Left cardiac atrium (tissue), 4 donors: ENCODE results near the gene SLC8A3. TPM values are rescaled to one million over a fixed set of nuclear protein-coding genes. Genes with fewer than 3 reads are reported as not detected.
A peak's percentile ranks its signal among the peaks of the same experiment; 100 is the strongest.

Experiments
- ATAC-seq, 2 donors: fragments of 200-7000 bp; cut with Tn5 transposase; one replicate each; pipeline ENCODE4 v1.9.1; 2020; ENCODE audit warnings: mild to moderate bottlenecking in 2 of 2, moderate library complexity in 2 of 2
- DNase-seq: peaks from one replicate; pipeline ENCODE4 v3.0.0-alpha.2; 2020
- intact Hi-C, 2 donors: fragments of 100-400 bp; cut with DNase I; formaldehyde crosslinking; loops; one replicate each; pipeline versions ENCODE4 v1.14.1 to v1.15.1; 2022 to 2023
- total RNA-seq, 2 donors: library from RNA; stranded (reverse); fragmentation: NEBNext Ultra II Directional; extraction: Animal tissue kit (Norgen Biotek cat#: 25700); gene quantifications; one replicate each; pipeline ENCODE4 v1.2.1, GENCODE V29; 2021
- donor health status: DM: no; HTN: yes; CAD: no.
- donor health status: DM: no; HTN: yes; CAD: no; lungs with severe emphysema.
- donor health status: DM: yes; HTN: yes; CAD: no.
- donor health status: Dilated cardiomyopathy.

The SLC8A3 gene
- total RNA-seq, 2 donors from 2014 or later, result 0.62 to 5.9 TPM

GRCh38 chr14:70043001-70043400, 145.8 kb downstream of the SLC8A3 start:
- intact Hi-C loops, result loop anchor here in 1 of 2 donors (10.0 kb wide), 1 partner anchor 272 kb away; no protein-coding TSS in a partner anchor
- no peak for DNase-seq
- ATAC-seq, result no peak

DNA sequence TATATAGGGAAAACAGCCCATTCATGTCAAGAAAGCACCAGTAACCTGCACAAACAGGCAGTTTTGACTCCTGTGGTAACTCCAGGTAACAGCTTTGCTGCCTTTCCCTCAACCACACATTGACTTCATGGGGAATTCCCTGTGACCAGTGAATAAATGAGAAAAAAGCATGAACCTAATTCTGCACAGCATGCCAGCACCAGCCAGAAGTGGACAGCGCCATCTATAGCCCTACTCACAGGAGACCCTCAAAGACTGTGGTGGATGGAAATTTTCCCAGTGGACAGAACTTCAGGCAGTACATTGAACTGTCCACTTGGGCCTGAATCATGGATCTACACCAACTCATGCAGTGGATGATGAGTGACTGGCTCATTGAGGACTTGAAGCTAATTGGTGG, 152.1 kb downstream of the SLC8A3 start:
- intact Hi-C loops, result no loop called here
- ATAC-seq, result no peak
- DNase-seq, result no peak

DNA sequence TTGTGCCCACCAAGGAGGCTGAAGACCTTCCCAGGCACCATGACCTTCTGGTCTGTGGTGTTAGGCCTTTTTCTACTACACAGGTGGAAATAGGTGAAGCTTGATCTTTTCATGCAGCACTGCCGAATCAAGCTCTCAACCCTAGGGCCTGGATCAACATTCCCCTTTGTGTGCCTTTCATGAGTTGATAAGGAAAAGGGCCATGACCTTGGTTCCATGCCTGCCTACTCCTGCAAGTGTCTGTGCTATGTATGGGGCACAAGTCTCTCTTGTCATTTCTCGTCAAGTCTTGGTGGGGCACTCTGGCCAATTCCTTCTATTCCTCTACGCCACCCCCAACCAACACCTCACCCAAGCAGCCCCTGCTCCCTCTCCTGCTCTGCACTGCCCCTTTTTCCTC, 154.5 kb downstream of the SLC8A3 start:
- DNase-seq, result no peak
- ATAC-seq, result no peak
- intact Hi-C loops, result no loop called here

DNA sequence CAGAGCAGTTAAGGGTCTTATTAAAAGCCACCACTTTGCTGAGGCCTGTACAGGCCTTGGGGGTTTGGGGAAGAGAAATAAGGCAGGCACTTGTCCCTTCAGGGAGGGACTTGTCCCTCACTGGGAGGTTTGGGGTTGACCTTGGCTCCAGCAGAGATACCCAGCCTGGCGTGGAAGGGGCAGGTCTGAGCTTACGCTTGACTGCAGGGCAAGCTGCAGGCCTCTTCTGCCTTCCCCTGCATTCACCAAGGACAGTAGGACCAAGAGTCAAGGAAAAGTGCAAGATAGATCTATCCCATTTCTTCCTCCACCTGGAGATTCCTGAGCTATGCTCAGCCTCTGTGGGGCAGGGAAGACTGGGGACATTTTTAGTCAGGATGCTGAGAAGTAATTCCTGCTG, 155.2 kb downstream of the SLC8A3 start:
- ATAC-seq (no peak), DNase-seq (no peak)
- intact Hi-C loops, result no loop called here

DNA sequence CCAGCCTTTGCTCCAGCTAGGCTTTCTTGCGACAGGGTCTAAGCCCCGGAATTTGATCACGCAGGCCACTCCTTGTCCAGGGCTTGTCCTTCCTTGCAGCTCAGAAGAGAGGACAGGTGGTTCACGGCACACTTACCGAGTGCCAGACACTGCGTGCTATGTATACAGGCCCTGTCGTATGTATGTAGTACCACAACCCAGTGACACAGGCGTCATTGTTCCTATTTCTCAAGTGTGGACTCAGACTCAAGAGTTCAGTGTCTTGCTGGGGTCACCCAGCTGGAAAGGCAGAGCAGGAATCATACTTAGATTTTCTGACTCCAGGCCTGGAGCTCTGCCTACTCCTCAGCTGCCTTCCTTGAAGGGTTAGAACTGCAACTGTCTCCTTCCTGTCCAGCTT, 155.6 kb downstream of the SLC8A3 start:
- ATAC-seq, result no peak
- intact Hi-C loops, result no loop called here

DNA sequence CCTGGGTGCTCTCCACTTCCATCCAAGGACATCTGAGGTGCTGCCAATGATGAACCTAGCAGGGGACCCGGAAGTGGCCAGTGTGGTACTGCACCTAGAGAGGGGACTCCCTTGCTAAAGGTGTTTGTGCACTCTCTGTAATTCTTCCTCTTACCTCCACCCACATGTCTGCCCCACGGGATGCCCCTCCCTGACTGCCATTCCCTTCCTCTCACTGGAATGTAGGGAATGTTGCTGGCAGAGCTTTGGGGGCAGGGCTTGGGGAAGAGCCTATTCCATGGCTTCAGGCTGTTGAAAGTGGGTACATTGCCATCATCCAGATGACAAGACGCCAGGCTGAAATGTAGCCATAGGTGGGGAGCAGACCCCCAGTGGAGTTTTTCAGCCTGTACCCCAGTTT, 156.3 kb downstream of the SLC8A3 start:
- intact Hi-C loops, result no loop called here
- no peak for DNase-seq
- no peak for ATAC-seq

More for the DNA sequence above, 155.6 kb downstream of the SLC8A3 start:
- DNase-seq, result no peak

GRCh38 chr14:70032016-70032415, 156.7 kb downstream of the SLC8A3 start:
- DNase-seq, result no peak
- ATAC-seq, result no peak
- intact Hi-C loops, result no loop called here

DNA sequence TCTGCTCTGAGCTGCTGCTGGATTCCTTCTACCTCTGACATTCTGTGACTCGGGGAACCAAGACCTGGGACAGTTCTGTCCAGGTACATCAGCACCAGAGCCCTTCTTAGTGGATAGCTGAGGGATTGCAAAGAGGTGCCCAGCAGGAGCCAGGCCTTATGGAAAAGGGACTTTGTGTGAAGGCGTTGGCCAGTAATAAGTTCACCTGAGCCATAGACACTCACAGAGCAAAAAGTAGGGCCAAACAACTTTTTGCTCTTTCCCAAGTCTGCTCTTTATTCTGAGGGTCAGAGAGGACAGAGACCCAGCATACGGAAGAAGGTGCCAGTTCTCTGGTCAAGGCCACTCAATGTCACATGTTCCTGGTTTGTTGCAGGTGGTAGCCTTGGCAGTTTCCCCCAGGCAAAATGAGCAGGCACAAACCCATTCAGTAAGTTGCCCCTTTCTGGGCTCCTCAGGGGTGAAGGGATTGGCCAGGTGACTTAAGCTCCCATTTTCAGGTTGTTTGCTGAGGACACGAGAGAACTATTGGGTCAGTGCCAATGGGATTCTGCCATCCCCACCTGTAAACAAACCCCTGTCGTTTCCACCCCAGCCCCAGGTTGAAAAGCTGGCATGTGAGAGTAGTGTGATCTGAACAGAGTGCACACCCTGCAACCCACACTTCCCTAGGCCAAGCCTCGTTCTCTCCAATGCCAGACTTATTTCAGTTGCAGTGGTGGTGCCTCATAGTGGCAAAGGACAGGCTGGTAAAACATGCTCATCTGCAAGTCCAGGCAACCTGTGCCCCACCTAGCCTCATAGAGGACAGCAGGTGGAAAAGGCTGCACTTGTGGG, 159.2 kb downstream of the SLC8A3 start:
- no peak for DNase-seq
- intact Hi-C loops, result loop anchor here (2.0 to 5.0 kb wide), 2 partner anchors 152 to 211 kb away; partner anchors contain the start of gene SMOC1 (in 1 of the 2)

GRCh38 chr14:70027785-70028428, 160.8 kb downstream of the SLC8A3 start:
- peak; percentile 71 for DNase-seq
- intact Hi-C loops, result loop anchor here (1.0 to 5.0 kb wide), 3 partner anchors 151 to 210 kb away; partner anchors contain the start of gene SMOC1 (in 1 of the 2)
- ATAC-seq, result peak; percentile 80 to 83

More for the DNA sequence above, 159.2 kb downstream of the SLC8A3 start:
- no peak for ATAC-seq

- no peak for DNase-seq
- intact Hi-C loops, result no loop called here
- no peak for ATAC-seq
Observed at GRCh38 chr14:70023871-70024270, 164.9 kb downstream of the SLC8A3 start.

DNA sequence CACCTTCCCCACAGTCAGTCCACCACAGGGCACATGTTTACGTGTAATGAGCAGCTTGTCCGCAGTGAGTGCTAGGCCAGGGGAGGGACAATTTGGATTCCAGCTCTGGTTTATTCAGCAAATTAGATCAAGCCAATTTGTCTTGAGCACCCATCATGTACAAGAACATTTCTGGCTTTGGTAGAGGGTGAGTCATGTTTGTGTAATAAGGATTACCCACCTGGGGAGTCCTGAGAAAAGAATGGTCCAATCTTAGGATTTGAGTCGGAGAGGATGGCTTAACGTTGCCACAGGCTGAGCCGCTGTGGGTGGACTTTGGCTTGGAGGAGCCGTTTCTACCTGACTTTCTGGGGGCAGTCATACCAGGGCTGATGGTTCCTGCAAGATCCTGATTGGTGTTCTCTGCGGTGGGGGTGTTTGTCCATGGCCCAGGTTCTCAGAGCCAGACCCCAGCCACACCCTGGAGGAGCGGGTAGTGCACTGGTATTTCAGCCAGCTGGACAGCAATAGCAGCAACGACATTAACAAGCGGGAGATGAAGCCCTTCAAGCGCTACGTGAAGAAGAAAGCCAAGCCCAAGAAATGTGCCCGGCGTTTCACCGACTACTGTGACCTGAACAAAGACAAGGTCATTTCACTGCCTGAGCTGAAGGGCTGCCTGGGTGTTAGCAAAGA, 165.8 kb downstream of the SLC8A3 start:
- intact Hi-C loops, result no loop called here
- DNase-seq (no peak), ATAC-seq (no peak)

DNA sequence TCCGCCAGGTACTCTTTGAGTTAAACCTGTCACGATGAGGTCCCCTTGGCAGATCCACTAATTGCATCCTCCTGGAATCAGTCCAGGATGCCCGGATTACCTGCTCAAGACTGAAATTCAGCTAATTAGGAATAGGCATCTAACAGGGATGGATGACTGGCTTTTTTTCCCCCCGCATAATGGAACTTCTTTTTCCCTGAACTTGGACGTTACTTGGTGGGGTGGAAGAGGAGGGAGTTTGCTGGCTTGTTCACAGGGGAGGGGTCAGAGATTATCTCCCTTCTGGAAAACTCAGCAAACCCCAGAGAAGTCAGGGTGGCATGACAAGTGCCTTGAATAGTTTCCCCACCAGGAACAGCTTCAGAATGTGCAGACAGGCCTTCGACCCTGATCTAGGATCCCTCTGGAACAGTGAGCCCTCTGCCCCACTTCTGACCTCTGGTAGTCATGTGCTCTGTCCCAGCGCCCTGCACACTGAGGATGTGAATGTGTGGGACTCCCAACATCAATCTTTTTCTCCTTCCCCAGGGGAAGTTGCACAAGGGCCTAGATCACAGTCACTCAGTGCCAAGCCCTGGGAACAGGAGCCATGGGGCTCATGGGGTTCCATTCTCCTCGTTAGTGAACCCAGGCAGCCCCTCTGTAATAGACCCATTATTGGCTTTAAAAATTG, 167.1 kb downstream of the SLC8A3 start:
- intact Hi-C loops, result no loop called here
- ATAC-seq (no peak), DNase-seq (no peak)

DNA sequence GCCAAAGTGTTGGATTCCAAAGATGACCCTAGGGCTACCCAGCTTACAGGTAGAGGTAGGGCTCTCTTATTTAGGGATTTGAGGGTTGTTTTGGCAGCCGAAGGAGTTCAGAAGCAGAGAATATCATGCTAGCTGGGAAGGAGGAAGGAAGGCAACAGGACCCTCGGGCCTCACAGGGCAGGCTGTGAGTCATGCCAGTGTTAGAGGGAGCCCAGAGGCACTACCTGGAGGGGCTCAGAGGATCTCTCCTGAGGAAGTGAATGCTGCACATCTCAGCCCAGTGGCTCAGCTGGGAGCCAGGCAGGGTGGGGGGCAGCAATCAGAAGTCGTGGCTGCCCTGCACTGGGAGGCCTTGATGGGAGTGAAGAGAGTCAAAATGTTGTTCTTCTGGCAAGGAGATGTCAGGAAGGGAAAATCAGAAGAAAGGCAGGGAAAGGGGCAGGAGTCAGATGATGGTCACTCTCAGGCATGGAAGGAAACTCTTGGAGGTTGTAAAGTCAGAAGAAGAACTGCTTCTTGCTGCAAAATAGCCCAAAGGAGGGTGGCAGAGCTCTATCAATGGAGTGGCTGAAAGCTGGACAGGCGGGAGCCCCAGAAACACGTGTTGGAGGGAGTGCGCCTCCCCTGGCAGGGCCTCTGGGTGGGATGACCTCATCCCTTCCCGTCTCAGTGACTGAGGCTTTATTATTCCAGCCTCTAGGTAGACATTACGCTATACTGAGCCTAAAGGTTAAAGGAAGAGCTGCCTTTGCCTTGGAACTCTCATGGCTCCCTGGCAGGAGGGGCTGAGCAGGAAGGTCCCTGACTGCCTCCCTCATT, 168.2 kb downstream of the SLC8A3 start:
- peak; percentile 61 for DNase-seq

DNA sequence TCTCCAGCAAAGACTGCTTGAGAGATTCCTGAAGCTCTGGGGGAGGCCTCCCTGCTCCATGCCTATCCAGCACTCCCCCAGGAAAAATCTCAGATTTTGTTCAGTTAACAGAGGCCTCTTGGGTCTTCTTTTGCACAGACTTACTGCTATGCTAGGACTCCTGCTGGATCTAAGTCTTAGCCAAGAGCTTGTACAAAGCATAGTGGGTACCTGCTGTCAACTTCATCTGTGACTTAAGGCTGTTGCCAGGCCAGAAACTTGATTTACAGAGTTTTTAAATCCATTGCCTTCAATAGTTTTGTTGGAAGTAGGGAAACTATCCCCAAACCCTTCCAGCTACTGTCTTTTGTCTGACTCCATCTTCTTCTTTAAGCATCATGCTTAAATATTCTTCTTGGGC, 169.1 kb downstream of the SLC8A3 start:
- DNase-seq (no peak), ATAC-seq (no peak)
- intact Hi-C loops, result no loop called here

More for the DNA sequence above, 168.2 kb downstream of the SLC8A3 start:
- ATAC-seq, result peak in 1 of 2 donors; percentile 62
- intact Hi-C loops, result no loop called here

- ATAC-seq, result peak; percentile 78 to 86
- intact Hi-C loops, result no loop called here
- DNase-seq, result peak; percentile 58
Observed at GRCh38 chr14:70018713-70019211, 170.0 kb downstream of the SLC8A3 start.

DNA sequence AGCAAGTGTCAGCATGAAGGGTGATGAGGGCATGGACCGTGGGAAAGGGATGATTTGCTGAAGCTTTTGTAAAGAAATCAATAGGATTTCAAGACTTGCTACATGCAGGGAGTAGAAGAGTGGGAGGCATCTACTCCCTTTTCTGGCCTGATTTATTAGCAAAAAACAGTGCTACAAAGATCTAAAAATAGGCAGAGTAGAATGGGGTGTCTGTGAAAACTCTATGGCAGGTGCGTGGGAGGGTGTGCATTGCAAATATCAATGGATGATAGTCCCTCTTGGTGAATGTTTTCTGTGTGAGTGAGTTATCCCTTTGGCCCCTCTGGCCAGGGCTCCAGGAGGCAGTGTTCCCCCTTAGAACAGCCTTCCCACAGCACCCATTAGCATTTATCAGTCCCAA, 170.5 kb downstream of the SLC8A3 start:
- DNase-seq (no peak), ATAC-seq (peak in 1 of 2 donors; percentile 12)
- intact Hi-C loops, result no loop called here

DNA sequence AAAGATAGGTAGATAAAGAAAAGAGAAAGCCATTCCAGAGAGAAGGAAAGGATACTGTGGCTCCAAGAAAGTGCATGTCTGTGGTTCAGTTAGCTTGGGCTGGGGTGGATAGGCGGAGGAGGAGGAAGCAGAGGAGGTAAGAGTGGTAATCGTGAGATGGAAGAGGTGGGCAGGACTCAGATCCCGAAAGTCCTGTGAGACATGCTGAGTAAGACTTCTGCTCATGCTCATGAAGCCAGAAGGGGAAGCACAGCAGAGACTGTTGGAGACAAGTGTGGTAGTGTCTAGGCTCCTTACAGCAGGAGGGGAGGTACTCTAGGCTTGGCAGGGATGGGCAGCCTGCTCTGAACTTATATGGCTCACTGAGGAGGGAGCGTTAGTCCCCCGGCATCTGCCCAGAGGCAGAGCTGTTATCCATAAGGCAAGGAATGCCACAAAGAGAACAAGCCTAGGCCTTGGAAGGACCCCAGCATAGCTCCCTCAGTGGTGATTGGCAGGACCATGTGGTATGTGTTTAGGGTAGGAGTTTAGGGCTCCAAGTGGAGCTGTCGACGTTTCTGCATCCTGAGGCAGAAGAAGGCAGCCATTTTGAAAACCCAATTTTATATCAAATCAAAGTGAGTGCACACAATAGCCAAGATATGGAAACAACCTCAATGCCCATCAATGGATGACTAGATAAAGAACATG, 174.2 kb downstream of the SLC8A3 start:
- DNase-seq (no peak), ATAC-seq (no peak)
- intact Hi-C loops, result no loop called here
